K562 (cell line): ENCODE measurements around the gene JMJD1C.

Experiments
- NCOR1 ChIP-seq: fragments of 450-650 bp; IDR thresholded peaks from 2 replicates; pipeline ENCODE4 v1.6.1; 2016; ENCODE audit warnings: mild to moderate bottlenecking, moderate library complexity
- SMARCA4 ChIP-seq: fragments of 450-650 bp; IDR thresholded peaks from 2 replicates; pipeline ENCODE4 v1.6.1; 2016
- TBP ChIP-seq: optimal IDR thresholded peaks from 2 replicates; pipeline ENCODE3; 2011; ENCODE audit warnings: low read depth, low read length, improper control_type of control experiment
- YBX1 ChIP-seq: fragments of 450-650 bp; IDR thresholded peaks from 2 replicates; pipeline ENCODE4 v1.7.1; 2016; ENCODE audit warnings: mild to moderate bottlenecking
- ZFX ChIP-seq: sonication (generic); formaldehyde crosslinking; IDR thresholded peaks from 2 replicates; pipeline ENCODE4 v1.8.0; 2022; ENCODE audit warnings: mild to moderate bottlenecking, missing genetic modification reagents, moderate library complexity

DNA sequence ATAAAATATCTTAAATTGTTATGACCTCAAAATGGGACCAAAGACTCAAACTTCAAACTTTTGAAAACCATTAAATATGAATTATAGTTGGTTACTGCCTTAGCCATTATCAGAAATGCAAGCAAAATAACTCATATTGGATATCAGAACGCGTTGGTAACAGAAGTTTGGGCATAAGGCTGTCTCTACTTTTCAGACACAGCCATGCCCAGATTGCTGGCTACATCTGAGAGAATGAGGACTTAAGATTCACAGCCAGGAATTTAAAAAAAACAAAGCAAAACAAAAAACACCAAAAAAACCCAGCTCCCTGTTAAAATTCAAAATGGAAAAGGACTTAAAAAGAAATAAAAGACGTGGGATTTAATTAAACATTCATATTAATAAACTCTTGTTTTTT lies 161.6 kb downstream of the JMJD1C start:
- TF ChIP-seq ZFX (CRISPR knock-in tag) (no peak), YBX1 (no peak), TBP (no peak), SMARCA4 (no peak), NCOR1 (no peak)
